GM21825 (cell line): ENCODE measurements around the gene TNFRSF13B.
"Not testable (repeated sequence)": the region's sequence is repeated elsewhere in the genome, so short reads cannot be mapped to it uniquely, and the experiment has no call there.

Experiments
- ATAC-seq: cut with Tn5 transposase; IDR thresholded peaks from one replicate; pipeline ENCODE4 v1.9.1; 2021; ENCODE audit warnings: mild to moderate bottlenecking, moderate library complexity; ENCODE audit not compliant: unreplicated experiment

Gene TNFRSF13B

GRCh38 chr17:16912021-16912962, 59.6 kb downstream of the TNFRSF13B start:
- no peak for ATAC-seq

- ATAC-seq: no peak
These were observed 60.6 kb downstream of the TNFRSF13B start for GRCh38 chr17:16911141-16911937.

GRCh38 chr17:16910341-16910740, 61.6 kb downstream of the TNFRSF13B start:
- no peak for ATAC-seq

GRCh38 chr17:16909472-16910246, 62.3 kb downstream of the TNFRSF13B start:
- ATAC-seq: no peak

- no peak for ATAC-seq
These were observed 63.6 kb downstream of the TNFRSF13B start for GRCh38 chr17:16908273-16908672.

GRCh38 chr17:16906680-16907079, 65.2 kb downstream of the TNFRSF13B start:
- ATAC-seq: no peak

- no peak for ATAC-seq
These were observed 66.2 kb downstream of the TNFRSF13B start for GRCh38 chr17:16905593-16906191.

- ATAC-seq: not testable (repeated sequence)
These were observed 68.8 kb downstream of the TNFRSF13B start for GRCh38 chr17:16903070-16903469.

GRCh38 chr17:16900288-16900882, 71.5 kb downstream of the TNFRSF13B start:
- no peak for ATAC-seq

GRCh38 chr17:16897211-16897896, 74.6 kb downstream of the TNFRSF13B start:
- not testable (repeated sequence) for ATAC-seq

- ATAC-seq: not testable (repeated sequence)
These were observed 75.7 kb downstream of the TNFRSF13B start for GRCh38 chr17:16896235-16896634.

GRCh38 chr17:16893527-16893926, 78.4 kb downstream of the TNFRSF13B start:
- ATAC-seq: not testable (repeated sequence)

- not testable (repeated sequence) for ATAC-seq
These were observed 79.0 kb downstream of the TNFRSF13B start for GRCh38 chr17:16892876-16893454.

GRCh38 chr17:16889088-16889465, 82.8 kb downstream of the TNFRSF13B start:
- no peak for ATAC-seq
